Gastrocnemius medialis (tissue), 4 donors: ENCODE measurements around the gene CLEC17A. TPM values are rescaled to one million over a fixed set of nuclear protein-coding genes. Genes with fewer than 3 reads are reported as not detected.
"Not testable (repeated sequence)": the region's sequence is repeated elsewhere in the genome, so short reads cannot be mapped to it uniquely, and the experiment has no call there.

Source experiments
- ATAC-seq, 2 donors: fragments of 150-250 bp; one replicate each; pipeline ENCODE4 v1.9.1; 2016
- DNase-seq, 2 donors: peaks; one replicate each; pipeline ENCODE4 v3.0.0-alpha.2; 2019
- H3K27ac ChIP-seq, 4 donors: fragments of 200-600 bp; sonication (generic); 1 replicate in 1 of 4; 2 replicates in 3 of 4; pipeline ENCODE4 v1.5.1; 2016 to 2018; ENCODE audit warnings: mild to moderate bottlenecking in 2 of 4, moderate library complexity in 1 of 4
- H3K27me3 ChIP-seq, 3 donors: fragments of 200-600 bp; sonication (generic) in 2 of 3; 1 replicate in 1 of 3; 2 replicates in 2 of 3; pipeline versions ENCODE4 v1.5.1 to v1.6.0; 2016 to 2019; ENCODE audit warnings: mild to moderate bottlenecking in 1 of 3, moderate library complexity in 1 of 3
- H3K36me3 ChIP-seq, 2 donors: fragments of 200-600 bp; sonication (generic) in 1 of 2; one replicate each; pipeline ENCODE4 v1.5.1; 2017 to 2018
- H3K4me1 ChIP-seq, 2 donors: fragments of 200-600 bp; sonication (generic) in 1 of 2; one replicate each; pipeline ENCODE4 v1.5.1; 2016 to 2017; ENCODE audit warnings: mild to moderate bottlenecking in 2 of 2
- H3K4me3 ChIP-seq, 4 donors: fragments of 200-600 bp; sonication (generic) in 3 of 4; 1 replicate in 1 of 4; 2 replicates in 3 of 4; pipeline ENCODE4 v1.5.1; 2016 to 2019; ENCODE audit warnings: mild to moderate bottlenecking in 2 of 4
- H3K9me3 ChIP-seq, 3 donors: fragments of 200-600 bp; sonication (generic) in 2 of 3; 1 replicate in 1 of 3; 2 replicates in 2 of 3; pipeline ENCODE4 v1.5.1; 2016 to 2019
- POLR2A ChIP-seq, 2 donors: fragments of 450-650 bp; IDR thresholded peaks; one replicate each; pipeline ENCODE4 v1.6.1; 2017; ENCODE audit warnings: antibody characterized with exemption in 2 of 2, mild to moderate bottlenecking in 2 of 2, moderate library complexity in 2 of 2
- in situ Hi-C, 4 donors: fragments of 200-750 bp; cut with MboI; loops; one replicate each; pipeline versions ENCODE4 v1.15.0 to v1.8.0; 2017; ENCODE audit warnings: low sequenced_read_pairs in 4 of 4
- intact Hi-C: fragments of 100-400 bp; cut with DNase I; formaldehyde crosslinking; loops from one replicate; pipeline ENCODE4 v1.15.1; 2023; ENCODE audit warnings: low total_unique reads
- total RNA-seq, 4 donors: library from RNA; depleted of rRNA; stranded (reverse); fragments of >200 nt; gene quantifications; one replicate each; pipeline versions ENCODE4 v1.1.0 to v1.2.3, GENCODE V29; 2016
- TF ChIP-seq, protein P1 (sequence below), 5 experiments: fragments of 450-650 bp in 3 of 5; fragments of 200-600 bp in 2 of 5; sonication (generic) in 2 of 5; IDR thresholded peaks in 4 of 5; conservative IDR thresholded peaks in 1 of 5; 1 replicate in 4 of 5; 2 replicates in 1 of 5; pipeline ENCODE4 v1.5.1; 2016 to 2019; ENCODE audit warnings: antibody characterized with exemption in 5 of 5, mild to moderate bottlenecking in 3 of 5, moderate library complexity in 3 of 5

The CLEC17A gene, protein sequence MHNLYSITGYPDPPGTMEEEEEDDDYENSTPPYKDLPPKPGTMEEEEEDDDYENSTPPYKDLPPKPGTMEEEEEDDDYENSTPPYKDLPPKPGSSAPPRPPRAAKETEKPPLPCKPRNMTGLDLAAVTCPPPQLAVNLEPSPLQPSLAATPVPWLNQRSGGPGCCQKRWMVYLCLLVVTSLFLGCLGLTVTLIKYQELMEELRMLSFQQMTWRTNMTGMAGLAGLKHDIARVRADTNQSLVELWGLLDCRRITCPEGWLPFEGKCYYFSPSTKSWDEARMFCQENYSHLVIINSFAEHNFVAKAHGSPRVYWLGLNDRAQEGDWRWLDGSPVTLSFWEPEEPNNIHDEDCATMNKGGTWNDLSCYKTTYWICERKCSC
- total RNA-seq = not detected

DNA sequence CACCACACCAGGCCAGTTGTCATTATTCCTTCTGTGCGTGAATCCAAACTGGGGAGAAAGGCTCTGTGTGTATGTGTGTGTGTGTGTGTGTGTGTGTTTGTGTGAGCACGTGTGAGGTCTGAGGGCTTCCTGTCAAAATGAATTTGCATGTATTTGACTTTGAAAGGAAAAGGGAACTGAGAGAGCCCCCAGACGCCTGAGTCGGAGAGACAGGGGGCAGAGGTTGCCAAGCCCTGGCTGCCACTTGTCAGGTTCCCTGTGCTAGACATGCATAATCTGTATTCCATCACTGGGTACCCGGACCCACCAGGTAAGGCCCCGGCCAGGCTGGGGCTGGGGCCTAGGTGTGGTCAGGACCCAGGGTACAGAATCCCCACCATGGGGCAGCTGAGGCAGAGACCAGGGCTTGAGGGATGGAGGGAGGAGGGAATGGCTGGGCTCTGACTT is at the start of gene CLEC17A:
CLEC17A (plus strand) TSS at position 191 of the 447 bp plus-strand sequence; CDS start at position 268, 77 bp downstream.
- in situ Hi-C loops = no loop called here
- Histone ChIP-seq H3K4me3 (no peak within 1 kb of the TSS), H3K4me1 (no peaks in the 10 kb centered on the region), H3K27me3 (no peaks in the 10 kb centered on the region), H3K9me3 (no peaks in the 10 kb centered on the region), H3K27ac (no peak within 1 kb of the TSS), H3K36me3 (no peaks in the 10 kb centered on the region)
- DNase-seq (no peak), ATAC-seq (no peak)
- intact Hi-C loops = no loop called here
- TF ChIP-seq, protein P1, sequence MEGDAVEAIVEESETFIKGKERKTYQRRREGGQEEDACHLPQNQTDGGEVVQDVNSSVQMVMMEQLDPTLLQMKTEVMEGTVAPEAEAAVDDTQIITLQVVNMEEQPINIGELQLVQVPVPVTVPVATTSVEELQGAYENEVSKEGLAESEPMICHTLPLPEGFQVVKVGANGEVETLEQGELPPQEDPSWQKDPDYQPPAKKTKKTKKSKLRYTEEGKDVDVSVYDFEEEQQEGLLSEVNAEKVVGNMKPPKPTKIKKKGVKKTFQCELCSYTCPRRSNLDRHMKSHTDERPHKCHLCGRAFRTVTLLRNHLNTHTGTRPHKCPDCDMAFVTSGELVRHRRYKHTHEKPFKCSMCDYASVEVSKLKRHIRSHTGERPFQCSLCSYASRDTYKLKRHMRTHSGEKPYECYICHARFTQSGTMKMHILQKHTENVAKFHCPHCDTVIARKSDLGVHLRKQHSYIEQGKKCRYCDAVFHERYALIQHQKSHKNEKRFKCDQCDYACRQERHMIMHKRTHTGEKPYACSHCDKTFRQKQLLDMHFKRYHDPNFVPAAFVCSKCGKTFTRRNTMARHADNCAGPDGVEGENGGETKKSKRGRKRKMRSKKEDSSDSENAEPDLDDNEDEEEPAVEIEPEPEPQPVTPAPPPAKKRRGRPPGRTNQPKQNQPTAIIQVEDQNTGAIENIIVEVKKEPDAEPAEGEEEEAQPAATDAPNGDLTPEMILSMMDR (IDR thresholded peaks at IDR 0.05 in 4 of 5, conservative IDR thresholded peaks at IDR 0.05 in 1 of 5) = no peak
- TF ChIP-seq POLR2A (IDR thresholded peaks at IDR 0.05) = no peak

DNA sequence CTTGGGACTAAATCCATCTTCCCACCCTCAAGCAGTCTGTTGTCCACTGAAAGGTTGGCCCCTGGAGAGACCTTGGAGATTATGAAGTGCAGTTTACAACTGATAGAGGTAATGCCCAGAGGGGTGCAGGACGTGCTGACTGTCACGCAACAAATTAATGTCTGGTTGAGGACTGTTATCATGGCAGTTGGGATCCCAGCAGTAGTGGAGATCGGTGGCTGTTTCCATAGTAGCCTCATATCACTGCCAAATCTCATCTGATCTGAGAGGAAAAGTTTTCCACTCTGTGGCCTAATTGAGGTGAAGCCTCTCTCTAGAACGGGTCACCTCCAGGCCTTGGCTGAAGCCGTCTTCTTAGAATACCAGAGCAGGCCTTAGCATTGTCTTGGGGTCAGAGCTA is 49.4 kb upstream of the CLEC17A start:
- peak overlapping the region; percentile 95 to 98 (median 98) for H3K27ac ChIP-seq

DNA sequence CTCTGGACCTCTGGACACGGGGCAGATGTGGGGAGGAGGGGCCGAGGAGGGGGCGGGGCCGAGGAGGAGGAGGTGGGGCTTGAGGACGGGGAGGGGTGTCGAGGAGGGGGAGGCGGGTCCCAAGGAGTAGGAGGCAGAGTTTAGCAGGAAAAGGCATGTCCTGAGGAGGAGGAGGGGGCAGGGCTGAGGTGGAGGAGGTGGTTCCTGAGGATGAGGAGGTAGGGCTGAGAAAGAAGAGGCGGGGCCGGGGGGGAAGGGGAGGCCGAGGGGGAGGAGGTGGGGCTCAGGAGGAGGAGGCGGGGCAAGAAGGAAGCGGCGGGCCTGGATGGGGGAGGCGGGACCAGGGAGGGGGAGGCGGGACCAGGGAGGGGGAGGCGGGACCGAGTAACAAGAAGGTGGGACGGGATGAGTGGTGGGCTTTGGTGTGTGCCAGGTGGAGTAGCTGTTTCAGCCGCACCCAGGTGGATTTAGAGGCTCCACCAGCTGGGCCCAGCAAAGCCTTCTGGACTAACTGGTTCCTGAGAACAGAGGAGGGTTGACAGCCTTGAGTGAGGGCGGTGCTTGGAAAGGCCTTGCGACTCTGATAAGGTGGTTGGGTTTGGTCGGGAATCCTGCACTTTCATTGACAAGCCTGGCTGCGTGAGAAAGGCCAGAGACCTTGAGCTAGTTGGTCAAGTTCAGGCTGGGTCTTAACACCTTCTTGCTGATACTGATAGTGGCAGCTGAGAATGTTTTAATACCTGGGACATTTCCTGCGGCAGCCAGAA is 45.8 kb upstream of the CLEC17A start:
- in situ Hi-C loops (no loop called here), intact Hi-C loops (no loop called here)
- no peak overlapping the region for H3K4me3 ChIP-seq
- peak in 1 of 2 donors; percentile 48 for DNase-seq
- no peak for TF ChIP-seq POLR2A (IDR thresholded peaks at IDR 0.05)
- TF ChIP-seq, protein P1 (IDR thresholded peaks at IDR 0.05 in 4 of 5, conservative IDR thresholded peaks at IDR 0.05 in 1 of 5) = no peak
- H3K9me3 ChIP-seq = no peaks in the 10 kb centered on the region
- no peaks in the 10 kb centered on the region for H3K27me3 ChIP-seq
- H3K4me1 ChIP-seq = peaks cover 5 to 19% of the 10 kb centered on the region in 2 donors
- H3K36me3 ChIP-seq = no peaks in the 10 kb centered on the region
- peak; percentile 13 to 64 for ATAC-seq
- peak overlapping the region; percentile 49 to 70 (median 54) for H3K27ac ChIP-seq

More for the DNA sequence above, 49.4 kb upstream of the CLEC17A start:
- DNase-seq (no peak), ATAC-seq (no peak)
- in situ Hi-C loops = no loop called here
- intact Hi-C loops = loop anchor here (2.0 kb wide), 1 partner anchor 25 kb away; no protein-coding TSS in a partner anchor
- TF ChIP-seq, protein P1 (IDR thresholded peaks at IDR 0.05 in 4 of 5, conservative IDR thresholded peaks at IDR 0.05 in 1 of 5) = no peak
- no peak overlapping the region for H3K4me3 ChIP-seq
- H3K4me1 ChIP-seq = peaks cover 24 to 37% of the 10 kb centered on the region in 2 donors
- H3K27me3 ChIP-seq = no peaks in the 10 kb centered on the region
- no peaks in the 10 kb centered on the region for H3K9me3 ChIP-seq
- no peaks in the 10 kb centered on the region for H3K36me3 ChIP-seq

DNA sequence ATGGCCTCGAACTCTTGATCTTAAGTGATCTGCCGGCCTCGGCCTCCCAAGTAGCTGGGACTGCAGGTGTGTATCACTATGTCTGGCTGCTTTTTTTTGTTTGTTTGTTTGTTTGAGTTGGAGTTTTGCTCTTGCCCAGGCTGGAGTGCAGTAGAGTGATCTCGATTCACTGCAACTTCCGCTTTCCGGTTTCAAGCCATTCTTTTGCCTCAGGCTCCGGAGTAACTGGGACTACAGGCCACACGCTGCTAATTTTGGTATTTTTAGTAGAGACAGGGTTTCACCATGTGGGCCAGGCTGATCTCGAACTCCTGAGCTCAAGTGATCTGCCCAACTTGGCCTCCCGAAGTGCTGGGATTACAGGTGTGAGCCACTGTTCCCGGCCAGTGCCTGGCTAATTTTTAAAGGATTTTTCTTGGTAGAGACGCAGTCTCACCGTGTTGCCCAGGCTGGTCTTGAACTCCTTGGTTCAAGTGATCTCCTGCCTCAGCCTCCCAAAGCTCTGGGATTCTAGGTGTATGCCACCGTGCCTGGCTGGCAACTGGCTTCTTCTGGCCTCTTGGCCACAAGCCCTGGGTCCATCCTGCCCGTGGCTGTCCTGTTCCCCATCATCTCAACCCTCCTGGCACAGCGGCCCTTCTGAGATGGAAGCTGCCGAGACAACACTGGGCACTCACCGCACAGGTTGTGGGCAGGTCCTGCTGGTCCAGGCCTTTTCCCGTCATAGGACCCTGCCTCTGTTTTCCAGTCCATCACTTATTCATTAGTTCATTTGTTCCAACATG is 42.0 kb upstream of the CLEC17A start:
- ATAC-seq (no peak), DNase-seq (no peak)
- no peak overlapping the region for H3K4me3 ChIP-seq
- TF ChIP-seq, protein P1 (IDR thresholded peaks at IDR 0.05 in 4 of 5, conservative IDR thresholded peaks at IDR 0.05 in 1 of 5) = no peak
- TF ChIP-seq POLR2A (IDR thresholded peaks at IDR 0.05) = no peak
- no peaks in the 10 kb centered on the region for H3K9me3 ChIP-seq
- no peaks in the 10 kb centered on the region for H3K36me3 ChIP-seq
- peak overlapping the region; percentile 62 to 90 (median 74) for H3K27ac ChIP-seq
- in situ Hi-C loops (no loop called here), intact Hi-C loops (no loop called here)
- no peaks in the 10 kb centered on the region for H3K27me3 ChIP-seq
- peaks cover 13 to 33% of the 10 kb centered on the region in 2 donors for H3K4me1 ChIP-seq

DNA sequence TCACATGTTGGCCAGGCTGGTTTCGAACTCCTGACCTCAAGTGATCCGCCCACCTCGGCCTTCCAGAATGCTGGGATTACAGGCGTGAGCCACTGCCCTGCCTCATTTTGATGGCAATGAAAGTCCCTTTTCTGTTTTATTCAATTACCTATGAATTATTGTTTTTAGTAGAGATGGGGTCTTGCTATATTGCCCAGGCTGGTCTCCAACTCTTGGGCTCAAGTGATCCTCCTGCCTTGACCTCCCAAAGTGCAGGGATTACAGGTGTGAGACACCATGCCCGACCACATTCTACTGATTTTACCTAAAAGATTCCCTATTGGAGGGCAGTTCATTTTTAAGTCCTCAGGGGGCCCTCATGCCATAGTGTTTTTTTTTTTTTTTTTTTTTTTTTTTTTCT is 40.9 kb upstream of the CLEC17A start:
- H3K36me3 ChIP-seq, H3K27me3 ChIP-seq, ATAC-seq, H3K4me3 ChIP-seq, H3K9me3 ChIP-seq, DNase-seq, in situ Hi-C loops, intact Hi-C loops: not testable (repeated sequence)
- Histone ChIP-seq H3K27ac (peak overlapping the region; percentile 62 to 90 (median 74)), H3K4me1 (peaks cover 21 to 43% of the 10 kb centered on the region in 2 donors)
